GM21737 (cell line): ENCODE results near the gene NEMP1.
A peak's percentile ranks its signal among the peaks of the same experiment; 100 is the strongest.
"Not testable (repeated sequence)": the region's sequence is repeated elsewhere in the genome, so short reads cannot be mapped to it uniquely, and the experiment has no call there.

Experiments used
- ATAC-seq: cut with Tn5 transposase; IDR thresholded peaks from one replicate; pipeline ENCODE4 v1.9.1; 2021; ENCODE audit warnings: mild to moderate bottlenecking, moderate library complexity; ENCODE audit not compliant: unreplicated experiment

NEMP1 gene

GRCh38 chr12:57091638-57092528 is 13.3 kb upstream of the NEMP1 start:
- no peak for ATAC-seq

- ATAC-seq, result no peak
These were observed 12.5 kb upstream of the NEMP1 start for GRCh38 chr12:57090924-57091637.

- no peak for ATAC-seq
These were observed 11.9 kb upstream of the NEMP1 start for GRCh38 chr12:57090490-57090889.

GRCh38 chr12:57089271-57090245 is 11.0 kb upstream of the NEMP1 start:
- ATAC-seq, result no peak

- ATAC-seq, result peak; percentile 47
These were observed 10.0 kb upstream of the NEMP1 start, which contains the start of gene NAB2 for GRCh38 chr12:57088354-57089270. Gene NAB2 (plus strand): TSS chr12:57089114. CDS start chr12:57089272, 158 bp downstream.

GRCh38 chr12:57087691-57088353 is 9.2 kb upstream of the NEMP1 start:
- ATAC-seq, result peak; percentile 34

- peak; percentile 20 for ATAC-seq
These were observed 8.6 kb upstream of the NEMP1 start for GRCh38 chr12:57087010-57087690.

- ATAC-seq, result no peak
These were observed 8.0 kb upstream of the NEMP1 start for GRCh38 chr12:57086493-57087009.

GRCh38 chr12:57085999-57086492 is 7.5 kb upstream of the NEMP1 start:
- ATAC-seq, result no peak

GRCh38 chr12:57080855-57081254 is 2.3 kb upstream of the NEMP1 start:
- ATAC-seq, result no peak

GRCh38 chr12:57079821-57080220 is 1.2 kb upstream of the NEMP1 start:
- no peak for ATAC-seq

GRCh38 chr12:57073566-57074450 is 4.8 kb downstream of the NEMP1 start:
- ATAC-seq, result not testable (repeated sequence)

GRCh38 chr12:57072661-57073060 is 5.9 kb downstream of the NEMP1 start:
- no peak for ATAC-seq

- peak; percentile 77 for ATAC-seq
These were observed 9.1 kb downstream of the NEMP1 start for GRCh38 chr12:57069523-57069922.

- ATAC-seq, result no peak
These were observed 12.3 kb downstream of the NEMP1 start for GRCh38 chr12:57066245-57066644.

GRCh38 chr12:57063991-57064685 is 14.5 kb downstream of the NEMP1 start:
- ATAC-seq, result peak; percentile 77

- ATAC-seq, result no peak
These were observed 20.1 kb downstream of the NEMP1 start for GRCh38 chr12:57058454-57058853.
